Skin epidermis (tissue), 12 donors: ENCODE results near the gene FCER1G.
"Not testable (repeated sequence)": the region's sequence is repeated elsewhere in the genome, so short reads cannot be mapped to it uniquely, and the experiment has no call there.

Experiments used
- H3K27ac ChIP-seq, 21 experiments: fragments of 200-600 bp; sonication (generic) in 11 of 21; one replicate each; pipeline ENCODE4 v1.5.0; 2020; ENCODE audit warnings: mild to moderate bottlenecking in 3 of 21, inconsistent platforms in 2 of 21, moderate library complexity in 2 of 21
- H3K4me3 ChIP-seq, 7 experiments: fragments of 200-600 bp; sonication (generic) in 2 of 7; one replicate each; pipeline ENCODE4 v1.5.0; 2020; ENCODE audit warnings: inconsistent platforms in 2 of 7, mild to moderate bottlenecking in 2 of 7, moderate library complexity in 1 of 7

The FCER1G gene

DNA sequence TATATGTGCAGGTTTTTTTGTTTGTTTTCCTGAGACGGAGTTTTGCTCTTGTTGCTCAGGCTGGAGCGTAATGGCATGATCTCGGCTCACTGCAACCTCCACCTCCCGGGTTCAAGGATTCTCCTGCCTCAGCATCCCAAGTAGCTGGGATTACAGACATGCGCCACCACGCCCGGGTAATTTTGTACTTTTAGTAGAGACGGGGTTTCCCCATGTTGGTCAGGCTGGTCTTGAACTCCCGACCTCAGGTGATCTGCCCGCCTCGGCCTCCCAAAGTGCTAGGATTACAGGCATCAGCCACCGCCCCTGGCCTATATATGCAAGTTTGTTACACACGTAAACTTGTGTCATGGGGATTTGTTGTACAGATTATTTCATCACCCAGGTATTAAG is 9.6 kb downstream of the FCER1G start:
- H3K4me3 ChIP-seq, result not testable (repeated sequence)
- H3K27ac ChIP-seq, result peak overlapping the region in 9 of 21 experiments; percentile 0 to 87 (median 48)

DNA sequence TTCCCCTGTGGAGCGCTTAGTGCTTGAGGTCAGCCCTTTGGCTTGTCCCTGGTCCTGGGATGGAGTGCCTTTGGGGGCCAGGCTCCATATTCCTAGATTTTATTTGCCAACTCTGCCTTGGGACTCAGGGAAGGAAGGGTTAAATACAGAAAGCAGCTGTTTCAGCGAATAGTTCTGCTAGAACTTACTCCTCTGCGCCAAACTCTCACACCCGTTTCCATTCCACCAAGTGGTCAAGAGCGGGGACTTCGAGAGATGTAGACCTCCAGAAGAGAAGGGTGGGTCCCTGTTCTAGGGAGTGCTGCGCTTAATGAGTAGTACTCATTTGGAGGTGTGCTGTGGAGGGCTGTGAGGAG is 10.1 kb downstream of the FCER1G start:
- Histone ChIP-seq H3K27ac (peak overlapping the region in 18 of 21 experiments; percentile 0 to 87 (median 57)), H3K4me3 (no peak overlapping the region)

DNA sequence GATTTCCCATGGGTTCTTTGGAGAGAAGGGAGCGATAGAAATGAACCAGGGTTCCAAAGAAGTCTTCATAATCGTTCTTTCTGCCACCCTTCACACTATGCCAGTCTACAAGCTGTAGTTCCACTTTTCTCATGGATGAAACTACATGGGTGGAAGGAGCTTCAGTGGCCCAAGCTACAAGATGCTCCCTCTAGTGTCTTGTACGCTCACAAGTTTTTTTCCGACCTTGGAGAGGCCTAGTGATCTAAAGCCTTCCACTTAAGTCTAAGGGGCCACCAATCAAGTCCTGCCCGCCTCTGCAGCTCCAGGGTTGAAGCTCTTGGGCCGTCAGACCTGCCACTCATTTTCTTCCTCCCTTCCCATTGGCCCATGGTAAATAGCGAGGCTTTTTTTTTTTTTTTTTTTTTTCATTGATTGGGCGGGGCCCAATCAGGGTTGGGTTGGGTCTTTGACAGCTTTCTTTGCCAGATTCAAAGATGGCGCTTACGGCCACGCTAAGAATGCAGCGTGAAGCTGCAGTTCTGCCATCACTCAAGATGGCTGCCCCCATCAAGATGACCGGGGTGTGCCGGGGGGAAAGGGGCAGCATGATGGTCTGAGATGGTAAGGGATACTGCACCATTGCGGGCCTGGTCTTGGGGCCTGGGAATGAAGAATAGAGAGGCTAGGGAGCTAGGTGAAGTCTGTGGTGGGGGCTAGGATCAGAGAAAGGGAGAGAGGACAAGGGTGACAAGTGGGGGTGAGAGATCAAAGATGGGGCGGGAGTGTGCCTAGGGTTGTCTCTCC is 10.6 kb downstream of the FCER1G start, which contains the start of gene TOMM40L:
Gene TOMM40L, plus strand, starts transcription at position 527 of the 786 bp plus-strand sequence. CDS start 430 bp downstream, outside the sequence.
- H3K4me3 ChIP-seq, result peak within 1 kb of the TSS; percentile 51 to 91 (median 64)
- peak within 1 kb of the TSS; percentile 55 to 88 (median 82) for H3K27ac ChIP-seq

DNA sequence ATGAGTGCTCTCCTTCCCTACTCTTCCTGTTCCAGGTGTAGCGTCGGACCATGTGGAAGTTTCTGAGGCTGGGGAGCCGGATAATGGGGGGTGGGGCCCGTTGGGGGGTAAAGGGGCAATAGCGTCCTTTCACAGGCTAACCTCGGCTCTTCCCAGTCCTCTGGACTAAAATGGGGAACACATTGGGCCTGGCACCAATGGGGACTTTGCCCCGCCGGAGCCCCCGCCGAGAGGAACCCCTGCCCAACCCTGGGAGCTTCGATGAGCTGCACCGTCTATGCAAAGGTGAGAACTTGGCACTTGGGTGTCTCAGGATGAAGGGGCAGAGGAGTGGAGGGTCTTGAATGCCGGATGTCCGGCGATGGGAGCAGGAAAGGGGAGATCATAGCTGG is 11.2 kb downstream of the FCER1G start:
- Histone ChIP-seq H3K4me3 (peak overlapping the region; percentile 51 to 91 (median 64)), H3K27ac (peak overlapping the region; percentile 55 to 88 (median 82))

DNA sequence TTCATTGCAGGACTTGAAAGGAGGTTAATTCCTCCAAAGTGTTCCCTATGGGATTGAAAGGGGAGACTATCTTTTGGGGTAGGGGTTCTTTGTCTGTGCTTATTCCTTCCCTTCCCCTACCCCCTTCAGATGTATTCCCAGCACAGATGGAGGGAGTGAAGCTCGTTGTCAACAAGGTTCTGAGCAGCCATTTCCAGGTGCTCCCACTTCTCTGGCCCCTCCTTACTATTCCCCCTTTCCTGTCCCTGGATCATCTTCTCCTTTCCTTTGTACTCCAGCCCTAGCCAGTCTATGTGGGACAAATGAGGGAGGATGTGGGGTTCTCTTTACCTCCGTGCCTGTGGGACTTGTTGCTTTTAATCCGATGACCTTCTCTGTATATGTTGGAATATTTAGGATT is 11.7 kb downstream of the FCER1G start:
- Histone ChIP-seq H3K4me3 (peak overlapping the region in 6 of 7 experiments; percentile 51 to 91 (median 66)), H3K27ac (peak overlapping the region in 16 of 21 experiments; percentile 55 to 88 (median 84))

DNA sequence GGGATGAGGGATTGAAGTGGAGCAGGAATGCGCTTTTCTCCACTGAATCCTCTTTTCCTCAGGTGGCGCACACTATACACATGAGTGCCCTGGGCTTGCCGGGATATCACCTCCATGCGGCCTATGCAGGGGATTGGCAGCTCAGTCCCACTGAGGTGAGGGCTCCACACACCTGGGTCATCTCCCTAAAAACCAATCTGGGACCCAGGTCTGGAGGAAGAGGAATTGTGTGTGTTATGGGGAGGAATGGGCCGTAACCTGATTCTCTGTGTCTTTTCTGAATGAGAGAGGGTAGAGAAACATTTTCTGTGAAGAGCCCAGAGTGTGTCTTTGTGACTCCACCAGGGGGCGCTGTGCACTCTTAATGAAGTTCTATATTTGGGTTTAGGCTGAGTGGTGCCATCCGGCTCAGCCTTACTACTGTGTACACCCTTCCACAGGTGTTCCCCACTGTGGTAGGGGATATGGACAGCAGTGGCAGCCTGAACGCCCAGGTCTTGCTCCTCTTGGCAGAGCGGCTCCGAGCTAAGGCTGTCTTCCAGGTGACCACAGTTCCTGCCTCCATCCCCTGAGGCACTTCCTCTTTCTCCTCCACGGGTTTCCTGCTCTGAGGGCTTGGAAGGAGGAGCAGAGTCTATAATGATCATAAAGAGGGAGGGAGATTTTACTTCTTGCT is 12.2 kb downstream of the FCER1G start:
- peak overlapping the region in 3 of 7 experiments; percentile 12 to 16 (median 15) for H3K4me3 ChIP-seq
- peak overlapping the region in 15 of 21 experiments; percentile 10 to 88 (median 80) for H3K27ac ChIP-seq

DNA sequence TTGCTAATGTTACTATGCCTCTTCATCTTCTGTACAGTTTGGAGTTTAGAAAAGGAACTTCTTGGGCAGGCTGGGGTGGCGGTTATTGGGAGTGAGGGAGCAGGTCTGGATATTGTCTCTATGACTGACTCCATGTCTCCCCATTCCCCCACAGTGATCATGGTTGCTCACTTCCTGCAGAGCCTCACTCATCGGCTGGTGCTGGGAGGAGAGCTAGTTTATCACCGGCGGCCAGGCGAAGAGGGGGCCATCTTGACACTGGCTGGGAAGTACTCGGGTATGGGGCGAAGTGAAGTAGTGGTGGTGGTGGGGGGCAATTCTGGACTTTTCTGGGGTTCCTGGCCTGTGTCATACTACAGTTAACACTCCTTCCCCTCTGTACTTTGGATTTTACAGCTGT is 12.9 kb downstream of the FCER1G start:
- no peak overlapping the region for H3K4me3 ChIP-seq
- peak overlapping the region in 9 of 21 experiments; percentile 10 to 88 (median 64) for H3K27ac ChIP-seq

DNA sequence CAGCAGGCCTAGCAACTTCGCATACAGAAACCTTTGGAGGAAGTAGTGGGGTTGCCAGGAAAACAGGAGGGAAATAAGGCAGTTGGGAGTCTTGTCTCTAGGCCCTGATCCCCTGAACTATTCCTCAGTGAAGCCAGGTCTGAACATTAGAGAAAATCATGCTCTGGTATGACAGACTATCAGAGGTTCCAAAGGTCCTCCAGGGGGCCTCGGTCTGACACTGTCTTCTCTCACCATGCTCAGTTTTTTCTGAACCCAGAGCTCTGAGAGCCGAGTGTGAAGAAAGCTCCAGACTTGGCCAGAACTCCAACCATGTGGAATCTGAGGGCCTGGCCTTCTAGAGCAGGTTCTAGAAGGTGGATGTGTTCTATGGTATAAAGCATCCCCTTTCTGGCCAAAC is 14.8 kb downstream of the FCER1G start:
- no peak overlapping the region for H3K4me3 ChIP-seq
- no peak overlapping the region for H3K27ac ChIP-seq

DNA sequence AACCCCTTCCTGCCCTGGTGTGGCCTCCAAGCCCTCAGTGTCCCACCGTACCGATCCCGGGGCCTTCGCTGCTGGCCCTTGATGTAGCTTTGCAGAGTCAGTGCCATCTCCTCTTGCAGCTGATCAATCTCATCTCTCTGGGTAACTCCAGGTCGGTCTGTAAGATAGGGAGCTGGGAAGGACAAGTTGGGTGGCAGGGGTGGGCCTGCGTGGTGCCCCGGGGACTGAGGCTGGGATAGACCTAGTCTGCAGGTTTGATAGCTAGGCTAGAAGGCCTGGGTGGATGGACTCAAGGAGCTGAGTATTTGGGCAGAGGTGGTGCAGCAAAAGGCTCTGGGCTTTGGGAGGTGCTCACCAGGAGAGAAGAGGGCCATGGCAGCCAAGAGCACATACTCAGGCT is 15.7 kb downstream of the FCER1G start:
- no peak overlapping the region for H3K4me3 ChIP-seq
- no peak overlapping the region for H3K27ac ChIP-seq

DNA sequence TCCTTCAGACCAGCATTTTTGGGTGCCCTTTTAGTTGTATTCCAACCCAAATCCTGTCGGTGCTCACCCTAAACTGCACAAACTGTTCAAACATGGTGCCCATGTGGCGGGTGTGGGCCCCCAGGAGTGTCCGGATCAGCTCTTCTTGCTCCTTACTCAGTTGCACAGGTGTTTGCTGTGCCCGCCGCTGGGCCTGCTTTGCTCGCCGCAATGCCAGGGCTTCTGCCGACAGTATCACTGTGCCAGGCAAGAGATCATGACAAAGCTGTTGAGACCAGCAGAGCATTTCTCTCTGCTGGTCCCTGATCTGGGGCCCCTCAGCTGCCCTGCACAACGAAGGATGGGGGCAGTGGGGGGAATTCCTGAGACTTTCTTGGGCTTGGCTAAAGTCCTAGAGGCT is 18.0 kb downstream of the FCER1G start:
- Histone ChIP-seq H3K27ac (no peak overlapping the region), H3K4me3 (no peak overlapping the region)

DNA sequence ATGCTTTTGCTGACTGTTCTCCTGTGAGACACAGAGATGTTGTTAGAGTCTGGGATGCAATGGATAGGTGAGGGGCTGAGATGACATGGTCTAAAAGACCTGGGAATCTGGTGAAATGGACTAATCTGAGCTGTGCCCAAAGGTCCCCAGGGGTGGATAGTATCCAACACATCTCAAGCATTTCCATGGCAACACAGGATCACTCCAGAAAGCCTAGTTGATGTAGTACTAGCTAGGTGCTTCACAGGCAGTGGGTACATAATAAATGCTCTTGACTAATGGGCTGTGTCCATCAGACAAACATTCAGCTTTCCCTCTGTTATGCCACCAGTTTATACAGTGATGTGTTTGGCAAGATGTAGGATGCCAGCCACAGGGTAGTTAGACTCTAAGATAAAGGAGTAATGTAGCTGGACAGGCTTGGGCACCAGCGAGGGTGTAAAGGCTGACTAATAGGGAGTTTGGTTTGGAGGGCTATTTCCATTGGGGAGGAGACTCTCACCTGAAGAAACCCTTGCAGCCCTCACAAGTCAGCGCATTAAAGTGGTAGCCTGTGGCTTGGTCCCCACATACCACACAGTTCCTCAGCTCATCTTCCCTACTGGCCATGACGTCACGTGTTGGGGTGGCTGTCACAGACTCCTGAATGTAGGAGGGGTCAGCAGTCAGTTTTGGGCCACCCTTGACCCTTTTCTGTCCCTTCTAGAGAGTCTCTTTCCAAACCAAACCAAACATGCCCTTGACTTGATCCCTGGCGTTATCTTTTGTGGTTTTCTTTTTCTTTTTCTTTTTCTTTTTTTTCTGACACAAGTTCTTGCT is 21.1 kb downstream of the FCER1G start:
- H3K27ac ChIP-seq, result no peak overlapping the region

DNA sequence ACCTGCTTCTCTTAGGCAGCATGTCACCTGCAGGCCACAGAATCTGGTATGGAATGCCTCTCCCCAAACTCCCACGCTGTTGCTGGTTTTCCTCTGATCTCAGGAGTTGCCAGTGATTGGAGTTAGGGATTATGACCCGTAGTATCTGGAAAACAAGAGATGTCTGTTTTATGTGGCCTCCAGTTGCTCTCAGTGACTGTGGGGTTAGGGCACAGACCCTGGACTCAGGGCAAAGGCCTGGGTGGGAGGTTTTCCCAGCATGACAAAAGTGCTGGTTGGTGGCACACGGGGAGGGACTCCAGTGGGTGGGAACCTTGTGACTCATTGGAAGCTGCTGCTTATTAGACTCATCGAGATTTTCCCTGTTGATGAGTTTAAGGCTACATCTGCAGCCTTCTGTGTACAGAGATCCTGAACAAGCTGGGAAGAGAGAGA is 23.0 kb downstream of the FCER1G start, which contains the start of gene NR1I3:
Gene NR1I3, minus strand, starts transcription at position 165 of the 435 bp plus-strand sequence. CDS start 1,638 bp downstream, outside the sequence.
- Histone ChIP-seq H3K4me3 (no peak within 1 kb of the TSS), H3K27ac (no peak within 1 kb of the TSS)

More for the DNA sequence above, 21.1 kb downstream of the FCER1G start:
- no peak overlapping the region for H3K4me3 ChIP-seq

DNA sequence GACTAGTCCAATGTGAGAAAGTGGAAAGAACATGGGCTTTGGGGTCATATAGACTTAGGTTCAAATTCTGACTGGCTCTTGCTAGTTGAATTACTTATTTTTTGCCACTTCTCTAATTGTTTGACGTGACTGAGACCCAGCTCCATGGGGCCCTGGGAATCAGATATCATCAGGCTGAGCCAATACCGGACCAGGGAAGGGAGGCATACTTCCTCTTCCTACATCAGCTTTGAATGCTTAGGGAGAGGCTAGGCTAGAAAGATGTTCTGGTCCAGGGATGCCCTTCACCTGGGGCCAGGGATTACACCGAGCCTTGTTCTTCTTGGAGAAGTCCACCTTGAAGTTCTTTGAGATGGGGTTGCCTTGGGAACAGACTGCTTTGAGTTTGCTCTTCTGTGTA is 26.6 kb downstream of the FCER1G start:
- H3K27ac ChIP-seq, result no peak overlapping the region
- no peak overlapping the region for H3K4me3 ChIP-seq

DNA sequence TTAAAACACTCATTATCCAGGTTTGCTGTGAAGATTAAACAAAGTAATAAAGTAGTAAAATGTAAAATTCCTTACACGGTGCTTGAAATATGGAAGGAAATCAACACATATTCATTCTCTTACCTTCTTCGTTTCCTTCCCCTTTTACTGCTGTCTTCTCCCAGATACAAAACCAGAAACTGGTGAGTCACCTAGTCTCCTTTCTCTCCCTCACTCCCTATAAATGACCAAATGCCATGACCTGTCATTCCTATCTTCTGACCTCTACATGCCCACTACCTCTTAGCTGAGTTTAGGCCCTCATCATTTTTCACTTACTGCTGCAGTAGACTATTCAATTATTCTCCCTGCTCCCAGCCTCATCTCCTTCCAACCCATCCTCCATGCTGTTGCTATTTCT is 27.2 kb downstream of the FCER1G start:
- Histone ChIP-seq H3K27ac (no peak overlapping the region), H3K4me3 (no peak overlapping the region)

DNA sequence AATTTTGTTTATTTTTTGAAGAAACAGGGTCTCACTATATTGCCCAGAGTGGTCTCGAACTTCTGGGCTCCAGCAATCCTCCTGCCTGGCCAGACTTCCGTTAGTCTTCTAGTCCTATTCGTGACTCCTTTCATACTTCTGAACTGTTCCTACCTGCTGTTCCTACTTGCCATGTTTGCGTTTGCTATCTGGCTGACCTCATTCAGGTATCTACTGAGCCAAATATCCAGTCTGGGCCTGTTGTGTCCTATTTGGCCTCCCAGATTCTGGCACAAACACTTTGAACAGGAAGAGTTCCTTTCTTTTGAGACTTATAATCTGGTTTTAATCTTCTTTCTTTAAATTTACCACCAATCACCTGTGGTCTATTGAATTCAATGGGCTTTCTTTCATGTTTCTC is 29.8 kb downstream of the FCER1G start:
- Histone ChIP-seq H3K27ac (no peak overlapping the region), H3K4me3 (no peak overlapping the region)

DNA sequence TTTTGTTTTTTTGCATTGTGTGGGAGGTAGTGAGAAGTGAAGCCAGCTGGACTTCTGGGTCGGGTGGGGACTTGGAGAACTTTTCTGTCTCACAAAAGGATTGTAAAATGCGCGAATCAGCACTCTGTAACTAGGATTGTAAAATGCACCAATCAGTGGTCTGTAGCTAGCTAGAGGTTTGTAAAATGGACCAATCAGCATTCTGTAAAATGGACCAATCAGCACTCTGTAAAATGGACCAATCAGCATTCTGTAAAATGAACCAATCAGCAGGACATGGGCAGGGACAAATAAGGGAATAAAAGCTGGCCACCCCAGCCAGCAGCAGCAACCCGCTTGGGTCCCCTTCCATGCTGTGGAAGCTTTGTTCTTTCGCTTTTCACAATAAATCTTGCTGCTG is 35.0 kb downstream of the FCER1G start:
- H3K4me3 ChIP-seq, H3K27ac ChIP-seq: not testable (repeated sequence)

DNA sequence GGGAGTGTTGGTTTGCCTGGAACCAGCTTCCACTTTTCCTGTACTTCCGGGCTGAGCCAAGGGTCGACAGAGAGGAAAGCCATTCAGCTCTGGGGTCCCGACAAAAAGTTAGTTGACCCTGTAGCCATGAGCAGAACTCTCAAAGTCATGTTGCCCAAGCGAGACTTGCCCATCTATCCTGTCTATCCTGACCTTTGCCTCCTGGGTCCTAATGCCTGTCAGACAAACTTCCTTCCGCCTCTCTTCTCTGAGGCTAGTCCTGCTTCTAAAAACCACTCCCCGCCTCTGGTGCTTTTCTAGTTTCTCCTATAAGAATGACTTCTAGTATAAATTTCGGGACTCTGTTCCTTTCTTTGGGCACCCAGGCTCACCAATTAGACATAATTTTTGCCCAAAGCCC is 35.7 kb downstream of the FCER1G start:
- Histone ChIP-seq H3K27ac (no peak overlapping the region), H3K4me3 (no peak overlapping the region)

DNA sequence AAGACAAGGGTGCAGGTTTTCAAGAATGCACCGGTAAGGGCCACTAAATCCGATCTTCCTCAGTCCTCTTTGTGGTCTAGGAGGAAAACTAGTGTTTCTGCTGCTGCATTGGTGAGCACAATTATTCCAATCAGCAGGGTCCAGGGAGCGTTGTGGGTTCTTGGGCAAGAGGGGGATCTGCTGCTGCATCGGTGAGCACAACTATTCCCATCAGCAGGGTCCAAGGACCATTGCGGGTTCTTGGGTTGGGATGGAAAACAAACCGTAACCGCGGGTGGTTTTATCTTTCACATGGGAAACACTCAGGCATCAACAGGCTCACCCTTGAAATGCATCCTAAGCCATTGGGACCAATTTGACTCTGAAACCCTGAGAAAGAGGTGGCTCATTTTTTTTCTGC is 36.5 kb downstream of the FCER1G start:
- Histone ChIP-seq H3K4me3 (no peak overlapping the region), H3K27ac (no peak overlapping the region)

DNA sequence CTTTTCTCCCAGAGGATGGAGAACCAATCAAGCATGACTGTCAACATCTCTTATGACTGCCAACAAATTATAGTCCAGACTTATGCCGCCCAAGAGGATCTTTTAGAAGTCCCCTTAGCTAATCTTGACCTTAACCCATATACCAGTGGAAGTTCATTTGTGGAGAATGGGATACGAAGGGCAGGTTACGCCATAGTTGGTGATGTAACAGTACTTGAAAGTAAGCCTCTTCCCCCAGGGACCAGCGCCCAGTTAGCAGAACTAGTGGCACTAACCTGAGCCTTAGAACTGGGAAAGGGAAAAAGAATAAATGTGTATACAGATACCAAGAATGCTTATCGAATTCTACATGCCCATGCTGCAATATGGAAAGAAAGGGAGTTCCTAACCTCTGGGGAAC is 40.2 kb downstream of the FCER1G start:
- H3K4me3 ChIP-seq, result not testable (repeated sequence)
- peak overlapping the region in 1 of 21 experiments; percentile 45 for H3K27ac ChIP-seq

DNA sequence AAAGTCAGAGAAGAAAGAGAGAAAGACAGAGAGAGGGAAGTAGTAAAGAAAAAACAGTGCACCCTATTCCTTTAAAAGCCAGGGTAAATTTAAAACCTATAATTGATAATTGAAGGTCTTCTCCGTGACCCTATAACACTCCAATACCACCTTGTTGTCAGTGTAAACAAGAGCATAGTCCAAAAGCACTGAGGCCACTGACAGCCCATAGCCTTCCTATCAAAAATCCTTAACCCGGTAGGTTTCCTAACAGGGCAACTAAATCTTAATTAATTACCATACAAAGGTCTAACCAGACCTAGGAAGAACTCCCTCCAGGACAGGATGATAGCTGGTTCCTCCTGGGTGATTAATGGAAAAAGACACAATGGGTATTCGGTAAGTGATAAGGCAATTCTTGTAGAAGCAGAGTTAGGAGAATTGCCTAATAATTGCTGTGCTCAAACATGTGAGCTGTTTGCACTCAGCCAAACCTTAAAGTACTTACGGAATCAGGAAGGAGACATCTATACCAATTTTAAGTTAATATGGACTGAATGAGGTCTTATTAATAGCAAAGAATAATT is 40.9 kb downstream of the FCER1G start:
- H3K4me3 ChIP-seq, result not testable (repeated sequence)
- peak overlapping the region in 3 of 21 experiments; percentile 25 to 45 (median 33) for H3K27ac ChIP-seq
